Measurements from ENCODE around the gene OSBPL6.
A peak's percentile ranks its signal among the peaks of the same experiment; 100 is the strongest.

OSBPL6 gene

GRCh38 chr2:178225006-178225805 is 30.9 kb downstream of the OSBPL6 start:
- DNase-seq (ENCODE audit: low read depth), result no peak
- no peak for TF ChIP-seq MYC (IDR thresholded peaks at IDR 0.05; ENCODE audit: low read depth, low read length)
- TF ChIP-seq POLR2A (IDR thresholded peaks at IDR 0.05; ENCODE audit: extremely low read depth, insufficient read length), result no peak
- TF ChIP-seq MAX (IDR thresholded peaks at IDR 0.05; ENCODE audit: low read depth, low read length), result no peak
- no peak for TF ChIP-seq CTCF (IDR thresholded peaks at IDR 0.05; ENCODE audit: low read depth, low read length)
- no peak overlapping the region for H3K4me3 ChIP-seq (ENCODE audit: low read depth, low read length)

GRCh38 chr2:178227187-178227586 is 32.9 kb downstream of the OSBPL6 start:
- TF ChIP-seq MYC (IDR thresholded peaks at IDR 0.05; ENCODE audit: low read depth, low read length), result no peak
- no peak for TF ChIP-seq POLR2A (IDR thresholded peaks at IDR 0.05; ENCODE audit: extremely low read depth, insufficient read length)
- TF ChIP-seq MAX (IDR thresholded peaks at IDR 0.05; ENCODE audit: low read depth, low read length), result no peak
- TF ChIP-seq CTCF (IDR thresholded peaks at IDR 0.05; ENCODE audit: low read depth, low read length), result no peak
- H3K4me3 ChIP-seq (ENCODE audit: low read depth, low read length), result no peak overlapping the region
- no peak for DNase-seq (ENCODE audit: low read depth)

- TF ChIP-seq MAX (IDR thresholded peaks at IDR 0.05; ENCODE audit: low read depth, low read length), result no peak
- TF ChIP-seq MYC (IDR thresholded peaks at IDR 0.05; ENCODE audit: low read depth, low read length), result no peak
- no peak for TF ChIP-seq CTCF (IDR thresholded peaks at IDR 0.05; ENCODE audit: low read depth, low read length)
- TF ChIP-seq POLR2A (IDR thresholded peaks at IDR 0.05; ENCODE audit: extremely low read depth, insufficient read length), result no peak
- DNase-seq (ENCODE audit: low read depth), result peak; percentile 85
- no peak overlapping the region for H3K4me3 ChIP-seq (ENCODE audit: low read depth, low read length)
These were observed 35.6 kb downstream of the OSBPL6 start for GRCh38 chr2:178229927-178230326.

GRCh38 chr2:178230396-178230795 is 36.1 kb downstream of the OSBPL6 start:
- DNase-seq (ENCODE audit: low read depth), result no peak

GRCh38 chr2:178233428-178233827 is 39.1 kb downstream of the OSBPL6 start:
- no peak overlapping the region for H3K4me3 ChIP-seq (ENCODE audit: low read depth, low read length)
- no peak for DNase-seq (ENCODE audit: low read depth)
- TF ChIP-seq MYC (IDR thresholded peaks at IDR 0.05; ENCODE audit: low read depth, low read length) (no peak), POLR2A (IDR thresholded peaks at IDR 0.05; ENCODE audit: extremely low read depth, insufficient read length) (no peak), CTCF (IDR thresholded peaks at IDR 0.05; ENCODE audit: low read depth, low read length) (no peak), MAX (IDR thresholded peaks at IDR 0.05; ENCODE audit: low read depth, low read length) (no peak)

More at GRCh38 chr2:178230396-178230795, 36.1 kb downstream of the OSBPL6 start:
- no peak overlapping the region for H3K4me3 ChIP-seq (ENCODE audit: low read depth, low read length)
- TF ChIP-seq POLR2A (IDR thresholded peaks at IDR 0.05; ENCODE audit: extremely low read depth, insufficient read length) (no peak), CTCF (IDR thresholded peaks at IDR 0.05; ENCODE audit: low read depth, low read length) (no peak), MAX (IDR thresholded peaks at IDR 0.05; ENCODE audit: low read depth, low read length) (no peak), MYC (IDR thresholded peaks at IDR 0.05; ENCODE audit: low read depth, low read length) (no peak)

Data from NB4 (cell line).